ENCODE data around the gene TRAF3IP3. TPM values are rescaled to one million over a fixed set of nuclear protein-coding genes. Genes with fewer than 3 reads are reported as not detected.
A peak's percentile ranks its signal among the peaks of the same experiment; 100 is the strongest.

TRAF3IP3 gene
- polyA plus RNA-seq, 1 of the 3 experiments (the other 2 are of a cell fraction) = 0.31 TPM

- no peak overlapping the region for H3K4me2 ChIP-seq
- no peak overlapping the region for H3K27ac ChIP-seq (ENCODE audit: low read depth in 2 of 2, low read length in 1 of 2)
- peaks cover 8 to 37% of the 10 kb centered on the region in 2 experiments for H3K4me1 ChIP-seq (ENCODE audit: control insufficient read depth in 1 of 2, insufficient read depth in 2 of 2, low read depth in 1 of 2, low read length in 1 of 2)
- no peaks in the 10 kb centered on the region for H3K9me3 ChIP-seq
- CTCF ChIA-PET = no interaction called here
- H3K9ac ChIP-seq = no peak overlapping the region
- no peak for DNase-seq
- no peaks in the 10 kb centered on the region for H3K36me3 ChIP-seq (replicated peaks in 1 of 2; ENCODE audit: control insufficient read depth in 1 of 2, insufficient read depth in 2 of 2, low read length in 1 of 2)
- no peaks in the 10 kb centered on the region for H3K9me2 ChIP-seq
- no peaks in the 10 kb centered on the region for H4K20me1 ChIP-seq (ENCODE audit: insufficient read depth)
- POLR2A ChIA-PET = no interaction called here
- no peak for TF ChIP-seq GABPA (IDR thresholded peaks at IDR 0.05; ENCODE audit: low read depth)
- TF ChIP-seq USF2 (IDR thresholded peaks at IDR 0.05; ENCODE audit: borderline replicate concordance, low read depth, low read length) = no peak
- TF ChIP-seq FOXJ3 (CRISPR knock-in tag; IDR thresholded peaks at IDR 0.05) = no peak
- TF ChIP-seq SIN3A (IDR thresholded peaks at IDR 0.05; ENCODE audit: borderline replicate concordance, low read depth, low read length) = no peak
- TF ChIP-seq JUND (IDR thresholded peaks at IDR 0.05) = no peak
- no peak for TF ChIP-seq FOXM1 (IDR thresholded peaks at IDR 0.05; ENCODE audit: low read depth)
- TF ChIP-seq GATA2 (CRISPR knock-in tag; IDR thresholded peaks at IDR 0.05) = no peak
- no peak for TF ChIP-seq NFIC (IDR thresholded peaks at IDR 0.05; ENCODE audit: borderline replicate concordance)
- no peak for TF ChIP-seq NRF1 (IDR thresholded peaks at IDR 0.05; ENCODE audit: low read depth, low read length)
- TF ChIP-seq CTCF (IDR thresholded peaks at IDR 0.05) = no peak
- TF ChIP-seq MEF2A (IDR thresholded peaks at IDR 0.05; ENCODE audit: borderline replicate concordance, low read depth) = no peak
- H3K79me2 ChIP-seq (ENCODE audit: insufficient read depth) = no peaks in the 10 kb centered on the region
- peaks cover 29% of the 10 kb centered on the region for H3F3A ChIP-seq (replicated peaks; ENCODE audit: insufficient read depth)
- H2AFZ ChIP-seq (ENCODE audit: low read depth) = no peak overlapping the region
- 78% methylated on average over 2 of the region's 2 CpGs for WGBS (ENCODE audit: low lambda C conversion rate)
- H3K4me3 ChIP-seq (ENCODE audit: low read depth in 2 of 2, low read length in 1 of 2) = no peak overlapping the region
- no peaks in the 10 kb centered on the region for H3K27me3 ChIP-seq (ENCODE audit: insufficient read depth)
Measured at GRCh38 chr1:209766051-209766450, 10.2 kb downstream of the TRAF3IP3 start.

GRCh38 chr1:209767096-209767495 lies 11.2 kb downstream of the TRAF3IP3 start:
- H2AFZ ChIP-seq (ENCODE audit: low read depth) = no peak overlapping the region
- ChIA-PET CTCF (no interaction called here), POLR2A (no interaction called here)
- no peaks in the 10 kb centered on the region for H3K27me3 ChIP-seq (ENCODE audit: insufficient read depth)
- H4K20me1 ChIP-seq (ENCODE audit: insufficient read depth) = no peaks in the 10 kb centered on the region
- DNase-seq = no peak
- H3K9me2 ChIP-seq = no peaks in the 10 kb centered on the region
- TF ChIP-seq PBX3 (IDR thresholded peaks at IDR 0.05) (no peak), GABPA (IDR thresholded peaks at IDR 0.05; ENCODE audit: low read depth) (no peak), TCF12 (IDR thresholded peaks at IDR 0.05) (no peak), ZBTB33 (IDR thresholded peaks at IDR 0.05; ENCODE audit: borderline replicate concordance, low read depth) (no peak), CHD2 (IDR thresholded peaks at IDR 0.05; ENCODE audit: low read length, partially characterized antibody) (no peak)
- no peaks in the 10 kb centered on the region for H3K79me2 ChIP-seq (ENCODE audit: insufficient read depth)
- H3F3A ChIP-seq (replicated peaks; ENCODE audit: insufficient read depth) = peaks cover 29% of the 10 kb centered on the region
- no peak overlapping the region for H3K9ac ChIP-seq
- no peak overlapping the region for H3K4me3 ChIP-seq (ENCODE audit: low read depth in 2 of 2, low read length in 1 of 2)
- peak overlapping the region in 1 of 2 experiments; percentile 100; a peak in 2 of 4 replicates for H3K27ac ChIP-seq (ENCODE audit: low read depth in 2 of 2, low read length in 1 of 2)
- H3K4me2 ChIP-seq = 0 out of 2 replicates have a peak overlapping the region, but pooled peaks have one; percentile 25
- no peaks in the 10 kb centered on the region for H3K36me3 ChIP-seq (replicated peaks in 1 of 2; ENCODE audit: control insufficient read depth in 1 of 2, insufficient read depth in 2 of 2, low read length in 1 of 2)
- no peaks in the 10 kb centered on the region for H3K9me3 ChIP-seq
- peaks cover 17 to 32% of the 10 kb centered on the region in 2 experiments for H3K4me1 ChIP-seq (ENCODE audit: control insufficient read depth in 1 of 2, insufficient read depth in 2 of 2, low read depth in 1 of 2, low read length in 1 of 2)

Measured in SK-N-SH (cell line).